Astrocyte of the cerebellum (primary cell): ENCODE data around the gene EXD3.

Experiments
- DNase-seq: peaks from one replicate; pipeline ENCODE4 v3.0.0-alpha.2; 2011; ENCODE audit warnings: low read depth
- H3K4me3 ChIP-seq: 2 replicates; pipeline ENCODE4 v1.5.1; 2011; ENCODE audit warnings: mild to moderate bottlenecking, low read depth, low read length, moderate library complexity
- in situ Hi-C: cut with HindIII; loops from 2 replicates; pipeline ENCODE4 v1.10.0; 2017; ENCODE audit warnings: low sequenced_read_pairs
- TF ChIP-seq, protein P1 (sequence below): IDR thresholded peaks from 2 replicates; pipeline ENCODE4 v1.5.1; 2012; ENCODE audit warnings: low read length, low read depth, moderate library complexity, mild to moderate bottlenecking; ENCODE audit errors: missing control alignments

Gene EXD3

GRCh38 chr9:137326445-137327065 is 96.4 kb downstream of the EXD3 start:
- TF ChIP-seq, protein P1, sequence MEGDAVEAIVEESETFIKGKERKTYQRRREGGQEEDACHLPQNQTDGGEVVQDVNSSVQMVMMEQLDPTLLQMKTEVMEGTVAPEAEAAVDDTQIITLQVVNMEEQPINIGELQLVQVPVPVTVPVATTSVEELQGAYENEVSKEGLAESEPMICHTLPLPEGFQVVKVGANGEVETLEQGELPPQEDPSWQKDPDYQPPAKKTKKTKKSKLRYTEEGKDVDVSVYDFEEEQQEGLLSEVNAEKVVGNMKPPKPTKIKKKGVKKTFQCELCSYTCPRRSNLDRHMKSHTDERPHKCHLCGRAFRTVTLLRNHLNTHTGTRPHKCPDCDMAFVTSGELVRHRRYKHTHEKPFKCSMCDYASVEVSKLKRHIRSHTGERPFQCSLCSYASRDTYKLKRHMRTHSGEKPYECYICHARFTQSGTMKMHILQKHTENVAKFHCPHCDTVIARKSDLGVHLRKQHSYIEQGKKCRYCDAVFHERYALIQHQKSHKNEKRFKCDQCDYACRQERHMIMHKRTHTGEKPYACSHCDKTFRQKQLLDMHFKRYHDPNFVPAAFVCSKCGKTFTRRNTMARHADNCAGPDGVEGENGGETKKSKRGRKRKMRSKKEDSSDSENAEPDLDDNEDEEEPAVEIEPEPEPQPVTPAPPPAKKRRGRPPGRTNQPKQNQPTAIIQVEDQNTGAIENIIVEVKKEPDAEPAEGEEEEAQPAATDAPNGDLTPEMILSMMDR, result no peak

DNA sequence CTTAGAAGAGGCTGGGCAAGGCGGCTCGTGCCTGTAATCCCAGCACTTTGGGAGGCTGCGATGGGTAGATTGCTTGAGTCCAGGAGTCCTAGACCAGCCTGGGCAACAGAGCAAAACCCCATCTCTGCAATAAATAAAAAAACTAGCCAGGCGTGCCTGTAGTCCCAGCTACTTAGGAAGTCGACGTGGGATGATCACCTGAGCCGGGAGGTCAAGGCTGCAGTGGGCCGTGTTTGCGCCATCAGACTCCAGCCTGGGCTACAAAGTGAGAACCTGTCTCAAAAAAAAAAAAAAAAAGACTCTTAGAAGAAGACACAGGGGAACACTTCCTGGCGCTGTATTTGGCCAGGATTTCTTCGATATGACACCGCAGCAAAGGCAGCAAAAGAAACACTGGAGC is 97.2 kb downstream of the EXD3 start:
- TF ChIP-seq, protein P1, result no peak
- in situ Hi-C loops, result no loop called here
- DNase-seq, result no peak
- no peak overlapping the region for H3K4me3 ChIP-seq

More at GRCh38 chr9:137326445-137327065, 96.4 kb downstream of the EXD3 start:
- in situ Hi-C loops, result no loop called here
- DNase-seq, result no peak
- H3K4me3 ChIP-seq, result no peak overlapping the region

DNA sequence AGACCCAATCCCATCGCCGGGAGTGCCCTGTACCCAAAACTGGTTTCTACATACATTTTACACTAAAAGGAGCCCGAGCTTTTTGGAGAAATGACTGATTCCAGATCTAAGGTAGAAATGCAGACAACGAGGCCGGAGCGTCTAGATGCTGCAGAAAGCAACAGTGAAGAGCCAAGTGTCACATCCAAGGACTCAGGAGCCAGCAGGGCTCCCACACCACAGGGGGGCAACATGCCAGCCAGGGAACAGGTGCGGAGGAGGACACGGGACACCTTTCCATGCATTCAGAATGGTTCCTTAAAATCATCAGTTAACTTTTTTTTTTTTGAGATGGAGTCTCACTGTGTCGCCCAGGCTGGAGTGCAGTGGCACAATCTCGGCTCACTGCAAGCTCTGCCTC is 97.8 kb downstream of the EXD3 start:
- in situ Hi-C loops, result no loop called here
- DNase-seq, result no peak
- no peak overlapping the region for H3K4me3 ChIP-seq
- TF ChIP-seq, protein P1, result no peak

DNA sequence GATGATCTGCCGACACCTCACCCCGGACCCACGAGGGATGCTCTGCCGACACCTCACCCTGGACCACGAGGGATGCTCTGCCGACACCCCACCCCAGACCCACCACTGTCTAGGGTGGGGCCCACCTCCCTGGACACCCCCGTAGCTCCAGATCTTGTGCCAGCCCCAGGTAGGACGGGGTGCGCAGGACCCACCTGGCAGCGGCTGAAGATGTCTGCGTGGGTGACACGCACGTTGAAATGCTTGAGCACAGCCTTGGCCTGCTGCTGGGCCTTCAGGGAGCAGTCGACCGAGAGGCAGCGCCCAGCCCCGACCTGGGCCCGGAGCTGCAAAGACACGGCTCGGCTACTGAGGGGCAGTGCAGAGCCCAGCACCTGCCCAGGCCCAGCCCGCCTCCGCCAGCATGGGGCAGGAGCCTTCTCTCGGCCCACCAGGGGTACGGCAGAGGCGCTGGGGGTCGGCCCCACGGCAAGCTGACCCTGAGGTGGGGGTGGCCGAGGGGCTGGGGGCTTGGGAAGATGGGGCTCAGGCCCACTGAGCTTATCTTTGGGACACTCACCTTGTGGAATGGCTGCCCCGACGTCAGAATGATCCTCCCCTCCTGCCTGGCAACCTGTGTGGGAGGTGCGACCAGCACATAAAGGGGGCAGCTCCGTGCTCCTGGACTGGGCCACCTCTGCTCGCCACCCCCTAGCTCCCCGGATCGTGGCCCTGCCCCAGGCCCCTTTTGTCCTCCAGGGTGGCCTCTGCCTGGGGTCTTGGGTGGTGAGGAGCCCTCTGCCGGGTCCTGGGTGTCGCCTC is 99.2 kb downstream of the EXD3 start:
- TF ChIP-seq, protein P1, result no peak
- in situ Hi-C loops, result no loop called here
- DNase-seq, result no peak

DNA sequence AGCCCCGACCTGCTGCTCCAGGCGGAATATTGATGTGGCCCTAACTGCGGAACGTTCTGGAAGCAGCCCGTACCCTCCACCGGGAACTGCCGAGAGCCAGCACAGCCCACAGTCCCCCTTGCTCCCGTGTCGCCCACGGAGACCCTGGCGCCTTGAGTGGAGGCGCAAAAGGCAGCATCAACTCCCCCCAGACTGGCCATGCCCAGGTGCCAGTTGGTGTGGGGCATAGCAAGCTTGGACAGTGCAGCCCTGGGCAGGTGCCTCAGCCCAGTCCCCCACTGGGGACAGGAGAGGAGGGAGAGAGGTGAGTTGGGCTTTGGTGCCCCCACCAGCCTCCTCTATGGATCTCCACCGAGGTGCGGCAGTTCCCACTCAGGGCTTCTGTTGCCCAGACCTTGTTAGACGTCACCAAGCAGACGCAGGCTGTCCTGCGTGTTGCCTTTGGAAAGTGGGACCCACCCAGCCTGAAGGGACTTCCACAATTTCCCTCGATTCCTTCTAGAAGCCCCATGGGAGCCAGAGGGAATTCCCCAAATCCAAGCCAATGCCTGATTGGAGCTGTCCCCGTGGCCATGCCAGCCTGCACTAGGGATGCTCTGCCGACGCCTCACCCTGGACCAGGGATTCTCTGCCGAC is 101.1 kb downstream of the EXD3 start:
- in situ Hi-C loops, result no loop called here
- no peak for DNase-seq
- H3K4me3 ChIP-seq, result no peak overlapping the region
- TF ChIP-seq, protein P1, result no peak

More for the DNA sequence above, 99.2 kb downstream of the EXD3 start:
- H3K4me3 ChIP-seq, result no peak overlapping the region

GRCh38 chr9:137320555-137321384 is 102.2 kb downstream of the EXD3 start:
- TF ChIP-seq, protein P1, result no peak
- H3K4me3 ChIP-seq, result no peak overlapping the region
- no peak for DNase-seq
- in situ Hi-C loops, result no loop called here
